NCI-H774 (cell line): ENCODE data around the gene C19orf38.
"Not testable (repeated sequence)": the region's sequence is repeated elsewhere in the genome, so short reads cannot be mapped to it uniquely, and the experiment has no call there.

Source experiments
- DNase-seq: peaks from one replicate; lab custom pipeline; 2025; lab: John Stamatoyannopoulos, UW

Gene C19orf38

GRCh38 chr19:10823690-10824089 lies 24.5 kb upstream of the C19orf38 start:
- DNase-seq: no peak

GRCh38 chr19:10826231-10826630 lies 22.0 kb upstream of the C19orf38 start:
- no peak for DNase-seq

- no peak for DNase-seq
These were observed 21.4 kb upstream of the C19orf38 start for GRCh38 chr19:10826846-10827245.

- no peak for DNase-seq
These were observed 19.0 kb upstream of the C19orf38 start for GRCh38 chr19:10828981-10829821.

GRCh38 chr19:10829967-10830366 lies 18.2 kb upstream of the C19orf38 start:
- no peak for DNase-seq

- no peak for DNase-seq
These were observed 17.8 kb upstream of the C19orf38 start for GRCh38 chr19:10830370-10830769.

DNA sequence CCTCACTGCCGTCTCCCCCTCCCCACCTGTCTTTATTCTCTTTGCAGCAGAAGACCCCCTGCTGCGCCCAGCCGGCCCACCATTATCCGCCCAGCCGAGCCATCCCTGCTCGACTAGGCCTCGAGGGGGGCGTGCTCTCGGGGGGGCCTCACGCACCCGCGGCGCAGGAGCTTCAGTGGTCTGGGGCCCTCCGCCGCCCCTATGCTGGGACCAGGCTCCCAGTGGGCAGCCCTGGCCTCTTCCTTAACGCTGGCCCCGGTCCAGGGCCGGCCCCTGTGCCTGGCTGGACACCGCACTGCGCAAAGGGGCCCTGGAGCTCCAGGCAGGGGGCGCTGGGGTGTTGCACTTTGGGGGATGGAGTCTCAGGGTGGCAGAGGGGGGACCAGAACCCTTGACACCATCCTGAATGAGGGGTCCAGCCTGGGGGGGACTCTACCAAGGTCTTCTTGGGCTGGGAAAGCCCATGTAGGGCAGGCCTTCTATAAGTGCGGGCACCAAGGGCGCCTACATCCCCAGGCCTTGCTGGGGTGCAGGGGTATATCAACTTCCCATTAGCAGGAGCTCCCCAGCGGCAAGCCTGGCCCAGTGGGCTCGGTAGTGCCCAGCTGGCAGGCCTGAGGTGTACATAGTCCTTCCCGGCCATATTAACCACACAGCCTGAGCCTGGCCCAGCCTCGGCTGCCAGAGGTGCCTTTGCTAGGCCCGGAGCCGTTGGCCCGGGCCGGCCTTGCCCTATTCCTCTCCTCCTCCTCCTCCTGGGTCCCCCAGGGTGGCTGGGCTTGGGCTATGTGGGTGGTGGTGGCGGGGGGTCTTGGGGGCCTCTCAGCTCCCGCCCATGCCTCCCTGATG lies 17.1 kb upstream of the C19orf38 start:
- no peak for DNase-seq

- DNase-seq: no peak
These were observed 16.0 kb upstream of the C19orf38 start for GRCh38 chr19:10831987-10832938.

GRCh38 chr19:10832939-10833296 lies 15.3 kb upstream of the C19orf38 start:
- no peak for DNase-seq

GRCh38 chr19:10835089-10835753 lies 13.0 kb upstream of the C19orf38 start:
- no peak for DNase-seq

- peak; percentile 99 for DNase-seq
These were observed 12.3 kb upstream of the C19orf38 start, which contains the start of gene TMED1 for GRCh38 chr19:10835754-10836478. TSS of gene TMED1 (minus strand) at chr19:10836212. CDS start at chr19:10836191, 21 bp downstream.

GRCh38 chr19:10836479-10837330 lies 11.5 kb upstream of the C19orf38 start:
- DNase-seq: peak; percentile 87

GRCh38 chr19:10837649-10838048 lies 10.6 kb upstream of the C19orf38 start:
- DNase-seq: not testable (repeated sequence)

GRCh38 chr19:10838377-10838776 lies 9.8 kb upstream of the C19orf38 start:
- DNase-seq: no peak

GRCh38 chr19:10839114-10840050 lies 8.8 kb upstream of the C19orf38 start:
- no peak for DNase-seq

DNA sequence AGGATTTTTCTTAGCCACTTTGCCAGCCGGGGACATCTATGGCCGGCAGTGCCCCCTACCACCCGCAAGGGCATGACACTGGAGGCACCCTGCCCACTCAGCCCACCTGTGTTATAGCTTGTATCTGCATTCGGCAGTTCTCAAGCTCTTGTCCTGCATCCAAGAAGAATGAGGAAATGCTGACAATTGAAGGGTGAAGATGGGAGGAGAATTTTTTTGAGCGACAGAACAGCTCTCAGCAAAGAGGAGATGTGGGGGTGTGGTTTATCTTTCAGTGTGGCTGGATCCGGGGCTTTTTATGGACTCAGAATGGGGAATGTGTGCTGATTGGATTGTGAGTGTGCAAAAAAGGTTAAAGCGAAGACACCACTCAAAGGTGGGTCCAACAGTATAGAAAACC lies 5.4 kb upstream of the C19orf38 start:
- DNase-seq: no peak

GRCh38 chr19:10846500-10847202 lies 1.6 kb upstream of the C19orf38 start:
- DNase-seq: no peak

- DNase-seq: no peak
These were observed 2.4 kb downstream of the C19orf38 start for GRCh38 chr19:10850631-10851030.
